ENCODE results near the gene SAP30BP.

DNA sequence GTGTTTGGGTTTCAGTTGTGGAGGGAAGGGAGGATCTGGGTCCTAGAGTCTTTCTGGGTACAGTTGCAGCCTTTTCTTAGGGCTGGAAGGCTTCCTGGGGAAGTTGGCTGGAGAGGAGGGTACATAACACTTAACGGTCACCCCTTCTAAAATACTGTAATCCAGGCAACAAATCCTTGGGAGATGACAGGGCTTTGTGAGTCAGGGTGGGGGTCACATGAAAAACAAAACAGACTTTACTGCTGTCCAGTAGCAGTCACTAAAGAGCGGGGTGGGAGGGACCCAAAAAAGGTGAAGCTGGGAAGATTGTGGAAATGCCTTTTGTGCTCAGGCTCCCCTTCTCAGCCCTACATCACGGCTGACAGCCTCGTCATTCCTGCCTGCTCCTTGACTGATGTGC lies 6.3 kb downstream of the SAP30BP start:
- TF ChIP-seq, protein P1, sequence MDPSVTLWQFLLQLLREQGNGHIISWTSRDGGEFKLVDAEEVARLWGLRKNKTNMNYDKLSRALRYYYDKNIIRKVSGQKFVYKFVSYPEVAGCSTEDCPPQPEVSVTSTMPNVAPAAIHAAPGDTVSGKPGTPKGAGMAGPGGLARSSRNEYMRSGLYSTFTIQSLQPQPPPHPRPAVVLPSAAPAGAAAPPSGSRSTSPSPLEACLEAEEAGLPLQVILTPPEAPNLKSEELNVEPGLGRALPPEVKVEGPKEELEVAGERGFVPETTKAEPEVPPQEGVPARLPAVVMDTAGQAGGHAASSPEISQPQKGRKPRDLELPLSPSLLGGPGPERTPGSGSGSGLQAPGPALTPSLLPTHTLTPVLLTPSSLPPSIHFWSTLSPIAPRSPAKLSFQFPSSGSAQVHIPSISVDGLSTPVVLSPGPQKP (IDR thresholded peaks at IDR 0.05; ENCODE audit: low read depth, low read length), result no peak
- no peak for TF ChIP-seq POLR2A (IDR thresholded peaks at IDR 0.05; ENCODE audit: low read depth, low read length)
- TF ChIP-seq EZH2 (IDR thresholded peaks at IDR 0.05; ENCODE audit: borderline replicate concordance, control insufficient read depth, low read depth, low read length), result no peak
- no peak for TF ChIP-seq NRF1 (conservative IDR thresholded peaks at IDR 0.05; ENCODE audit: low read depth, low read length)
- TF ChIP-seq JUND (IDR thresholded peaks at IDR 0.05; ENCODE audit: low read depth, low read length), result no peak
- TF ChIP-seq, protein P2, sequence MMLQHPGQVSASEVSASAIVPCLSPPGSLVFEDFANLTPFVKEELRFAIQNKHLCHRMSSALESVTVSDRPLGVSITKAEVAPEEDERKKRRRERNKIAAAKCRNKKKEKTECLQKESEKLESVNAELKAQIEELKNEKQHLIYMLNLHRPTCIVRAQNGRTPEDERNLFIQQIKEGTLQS (IDR thresholded peaks at IDR 0.05; ENCODE audit: borderline replicate concordance, extremely low read depth, low read depth, low read length), result no peak
- TF ChIP-seq, protein P3, sequence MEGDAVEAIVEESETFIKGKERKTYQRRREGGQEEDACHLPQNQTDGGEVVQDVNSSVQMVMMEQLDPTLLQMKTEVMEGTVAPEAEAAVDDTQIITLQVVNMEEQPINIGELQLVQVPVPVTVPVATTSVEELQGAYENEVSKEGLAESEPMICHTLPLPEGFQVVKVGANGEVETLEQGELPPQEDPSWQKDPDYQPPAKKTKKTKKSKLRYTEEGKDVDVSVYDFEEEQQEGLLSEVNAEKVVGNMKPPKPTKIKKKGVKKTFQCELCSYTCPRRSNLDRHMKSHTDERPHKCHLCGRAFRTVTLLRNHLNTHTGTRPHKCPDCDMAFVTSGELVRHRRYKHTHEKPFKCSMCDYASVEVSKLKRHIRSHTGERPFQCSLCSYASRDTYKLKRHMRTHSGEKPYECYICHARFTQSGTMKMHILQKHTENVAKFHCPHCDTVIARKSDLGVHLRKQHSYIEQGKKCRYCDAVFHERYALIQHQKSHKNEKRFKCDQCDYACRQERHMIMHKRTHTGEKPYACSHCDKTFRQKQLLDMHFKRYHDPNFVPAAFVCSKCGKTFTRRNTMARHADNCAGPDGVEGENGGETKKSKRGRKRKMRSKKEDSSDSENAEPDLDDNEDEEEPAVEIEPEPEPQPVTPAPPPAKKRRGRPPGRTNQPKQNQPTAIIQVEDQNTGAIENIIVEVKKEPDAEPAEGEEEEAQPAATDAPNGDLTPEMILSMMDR (IDR thresholded peaks at IDR 0.05 in 2 of 3, conservative IDR thresholded peaks at IDR 0.05 in 1 of 3; ENCODE audit: control insufficient read depth in 2 of 3, extremely low read depth in 1 of 3, insufficient read depth in 1 of 3, low read depth in 3 of 3, low read length in 3 of 3), result no peak
- TF ChIP-seq SP1 (IDR thresholded peaks at IDR 0.05; ENCODE audit: low read depth, low read length), result no peak
- no peak for TF ChIP-seq NFYA (IDR thresholded peaks at IDR 0.05; ENCODE audit: borderline replicate concordance, low read depth, low read length)
- no peak for TF ChIP-seq PML (IDR thresholded peaks at IDR 0.05; ENCODE audit: low read length)
